ENCODE results near the gene ADK. TPM values are rescaled to one million over a fixed set of nuclear protein-coding genes. Genes with fewer than 3 reads are reported as not detected.

ADK gene
- total and polyA plus RNA-seq, 10 donors, result 11.1 to 40.5 (median 32.1) TPM

DNA sequence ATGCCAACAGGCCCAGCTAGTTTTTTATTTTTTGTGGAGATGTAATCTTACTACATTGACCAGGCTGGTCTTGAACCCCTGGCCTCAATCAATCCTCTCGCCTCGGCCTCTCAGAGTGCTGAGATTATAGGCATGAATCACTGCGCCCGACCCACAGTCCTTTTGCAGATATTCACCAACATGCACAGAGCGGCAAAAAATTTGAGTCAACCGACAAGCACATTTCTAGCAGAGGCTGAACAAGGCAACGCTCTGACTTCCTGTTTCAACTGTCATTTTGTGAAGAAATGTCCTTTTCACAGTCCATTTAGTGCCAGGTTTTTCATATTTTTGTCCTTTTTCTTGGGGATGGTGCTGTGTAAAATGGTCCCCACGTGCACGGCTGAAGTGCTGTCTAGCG lies 604.3 kb downstream of the ADK start:
- DNase-seq, result no peak
- Histone ChIP-seq H3K4me1 (peaks cover 0 to 18% (median 4%) of the 10 kb centered on the region in 6 donors), H3K9me3 (no peaks in the 10 kb centered on the region), H3K36me3 (no peaks in the 10 kb centered on the region), H3K4me3 (no peak overlapping the region), H3K27ac (no peak overlapping the region), H3K27me3 (replicated peaks in 1 of 7) (no peaks in the 10 kb centered on the region)
- intact Hi-C loops (cut with DNase I; ENCODE audit: low total_unique reads), result no loop called here
- no peak for TF ChIP-seq POLR2AphosphoS5 (IDR thresholded peaks at IDR 0.05)
- TF ChIP-seq, protein P1, sequence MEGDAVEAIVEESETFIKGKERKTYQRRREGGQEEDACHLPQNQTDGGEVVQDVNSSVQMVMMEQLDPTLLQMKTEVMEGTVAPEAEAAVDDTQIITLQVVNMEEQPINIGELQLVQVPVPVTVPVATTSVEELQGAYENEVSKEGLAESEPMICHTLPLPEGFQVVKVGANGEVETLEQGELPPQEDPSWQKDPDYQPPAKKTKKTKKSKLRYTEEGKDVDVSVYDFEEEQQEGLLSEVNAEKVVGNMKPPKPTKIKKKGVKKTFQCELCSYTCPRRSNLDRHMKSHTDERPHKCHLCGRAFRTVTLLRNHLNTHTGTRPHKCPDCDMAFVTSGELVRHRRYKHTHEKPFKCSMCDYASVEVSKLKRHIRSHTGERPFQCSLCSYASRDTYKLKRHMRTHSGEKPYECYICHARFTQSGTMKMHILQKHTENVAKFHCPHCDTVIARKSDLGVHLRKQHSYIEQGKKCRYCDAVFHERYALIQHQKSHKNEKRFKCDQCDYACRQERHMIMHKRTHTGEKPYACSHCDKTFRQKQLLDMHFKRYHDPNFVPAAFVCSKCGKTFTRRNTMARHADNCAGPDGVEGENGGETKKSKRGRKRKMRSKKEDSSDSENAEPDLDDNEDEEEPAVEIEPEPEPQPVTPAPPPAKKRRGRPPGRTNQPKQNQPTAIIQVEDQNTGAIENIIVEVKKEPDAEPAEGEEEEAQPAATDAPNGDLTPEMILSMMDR (IDR thresholded peaks at IDR 0.05 in 8 of 11, conservative IDR thresholded peaks at IDR 0.05 in 3 of 11), result no peak
- no peak for TF ChIP-seq POLR2A (IDR thresholded peaks at IDR 0.05)
- WGBS, 5 donors, result 58 to 86% (median 67%) methylated on average over 10 of the region's 10 CpGs

Small RNAs within 50 kb of the gene (small RNA-seq; reads per million reads assigned to genes)
- 0 reads per million in 4 donors for gene RF00019
- 0 reads per million in 4 donors for gene TIMM9P1

Other genes with a start within 250 kb of the ADK start
- gene PLAU, start 240.1 kb upstream of the ADK start, total RNA-seq, result 10 to 100 TPM; 19.1 to 95.0 (median 40.7) TPM
- gene PLAU, start 240.1 kb upstream of the ADK start, polyA plus RNA-seq, result 10 to 100 TPM in 2 of 3 donors, 1 to 10 TPM in 1; 9.6 to 18.3 (median 16.8) TPM
- gene VCL, start 153.1 kb upstream of the ADK start, total RNA-seq, result 100 to 1,000 TPM in 3 of 7 donors, 10 to 100 TPM in 4; 42.9 to 214 (median 88.0) TPM
- 10 to 100 TPM in 1 of 3 donors, 1 to 10 TPM in 2; 8.8 to 13.6 (median 9.4) TPM for gene VCL, start 153.1 kb upstream of the ADK start, polyA plus RNA-seq
- gene AP3M1, start 393 bp upstream of the ADK start, total RNA-seq, result 10 to 100 TPM; 31.6 to 39.5 (median 34.3) TPM
- 10 to 100 TPM in 1 of 3 donors, 1 to 10 TPM in 2; 7.3 to 13.0 (median 9.1) TPM for gene AP3M1, start 393 bp upstream of the ADK start, polyA plus RNA-seq